ENCODE results near the gene ENOX1. TPM values are rescaled to one million over a fixed set of nuclear protein-coding genes. Genes with fewer than 3 reads are reported as not detected.

ENOX1 gene
- polyA plus RNA-seq, 1 donor from 2014 or later = not detected

- H3K27ac Mint-ChIP-seq = no peak overlapping the region
- H3K4me1 Mint-ChIP-seq = peaks cover 6 to 9% (median 8%) of the 10 kb centered on the region in 3 donors
- H3K9me3 Mint-ChIP-seq = no peaks in the 10 kb centered on the region
- H3K27me3 Mint-ChIP-seq = peaks cover 4% of the 10 kb centered on the region
- H3K36me3 Mint-ChIP-seq = no peaks in the 10 kb centered on the region
- H3K4me3 Mint-ChIP-seq = no peak overlapping the region
Measured at GRCh38 chr13:43304449-43304848, 482.3 kb downstream of the ENOX1 start.

- no peak overlapping the region for H3K4me3 Mint-ChIP-seq
- peaks cover 4 to 8% (median 5%) of the 10 kb centered on the region in 3 donors for H3K4me1 Mint-ChIP-seq
- no peaks in the 10 kb centered on the region for H3K36me3 Mint-ChIP-seq
- H3K27ac Mint-ChIP-seq = no peak overlapping the region
- no peaks in the 10 kb centered on the region for H3K9me3 Mint-ChIP-seq
- peaks cover 10% of the 10 kb centered on the region for H3K27me3 Mint-ChIP-seq
Measured at GRCh38 chr13:43303033-43303729, 483.6 kb downstream of the ENOX1 start.

GRCh38 chr13:43301346-43301969 is 485.3 kb downstream of the ENOX1 start:
- no peaks in the 10 kb centered on the region for H3K36me3 Mint-ChIP-seq
- H3K9me3 Mint-ChIP-seq = no peaks in the 10 kb centered on the region
- H3K27me3 Mint-ChIP-seq = peaks cover 8% of the 10 kb centered on the region
- H3K27ac Mint-ChIP-seq = no peak overlapping the region
- H3K4me3 Mint-ChIP-seq = no peak overlapping the region
- no peaks in the 10 kb centered on the region for H3K4me1 Mint-ChIP-seq

GRCh38 chr13:43300865-43301264 is 485.9 kb downstream of the ENOX1 start:
- peaks cover 8% of the 10 kb centered on the region for H3K27me3 Mint-ChIP-seq
- H3K9me3 Mint-ChIP-seq = no peaks in the 10 kb centered on the region
- no peak overlapping the region for H3K4me3 Mint-ChIP-seq
- no peak overlapping the region for H3K27ac Mint-ChIP-seq
- H3K4me1 Mint-ChIP-seq = no peaks in the 10 kb centered on the region
- H3K36me3 Mint-ChIP-seq = no peaks in the 10 kb centered on the region

- Mint-ChIP-seq H3K4me3 (no peak overlapping the region), H3K27ac (no peak overlapping the region), H3K9me3 (no peaks in the 10 kb centered on the region), H3K4me1 (no peaks in the 10 kb centered on the region), H3K27me3 (peaks cover 8% of the 10 kb centered on the region), H3K36me3 (no peaks in the 10 kb centered on the region)
Measured at GRCh38 chr13:43299374-43299773, 487.4 kb downstream of the ENOX1 start.

GRCh38 chr13:43298816-43299215 is 488.0 kb downstream of the ENOX1 start:
- Mint-ChIP-seq H3K36me3 (no peaks in the 10 kb centered on the region), H3K4me1 (no peaks in the 10 kb centered on the region), H3K4me3 (no peak overlapping the region), H3K27me3 (peaks cover 8% of the 10 kb centered on the region), H3K9me3 (no peaks in the 10 kb centered on the region), H3K27ac (no peak overlapping the region)

- Mint-ChIP-seq H3K9me3 (no peaks in the 10 kb centered on the region), H3K27me3 (peaks cover 8% of the 10 kb centered on the region), H3K27ac (no peak overlapping the region), H3K4me3 (no peak overlapping the region), H3K36me3 (no peaks in the 10 kb centered on the region), H3K4me1 (no peaks in the 10 kb centered on the region)
Measured at GRCh38 chr13:43297967-43298678, 488.6 kb downstream of the ENOX1 start.

GRCh38 chr13:43295825-43296564 is 490.8 kb downstream of the ENOX1 start:
- no peaks in the 10 kb centered on the region for H3K9me3 Mint-ChIP-seq
- no peaks in the 10 kb centered on the region for H3K36me3 Mint-ChIP-seq

GRCh38 chr13:43295321-43295720 is 491.5 kb downstream of the ENOX1 start:
- Mint-ChIP-seq H3K4me3 (no peak overlapping the region), H3K27ac (no peak overlapping the region), H3K4me1 (no peaks in the 10 kb centered on the region), H3K27me3 (peaks cover 8% of the 10 kb centered on the region), H3K36me3 (no peaks in the 10 kb centered on the region), H3K9me3 (no peaks in the 10 kb centered on the region)

More at GRCh38 chr13:43295825-43296564, 490.8 kb downstream of the ENOX1 start:
- Mint-ChIP-seq H3K27ac (no peak overlapping the region), H3K4me1 (no peaks in the 10 kb centered on the region), H3K4me3 (no peak overlapping the region), H3K27me3 (peaks cover 8% of the 10 kb centered on the region)

GRCh38 chr13:43294412-43294811 is 492.4 kb downstream of the ENOX1 start:
- H3K36me3 Mint-ChIP-seq = no peaks in the 10 kb centered on the region
- no peak overlapping the region for H3K4me3 Mint-ChIP-seq
- no peak overlapping the region for H3K27ac Mint-ChIP-seq
- no peaks in the 10 kb centered on the region for H3K9me3 Mint-ChIP-seq
- H3K4me1 Mint-ChIP-seq = no peaks in the 10 kb centered on the region
- H3K27me3 Mint-ChIP-seq = peaks cover 8% of the 10 kb centered on the region

- Mint-ChIP-seq H3K27me3 (peaks cover 4% of the 10 kb centered on the region), H3K4me3 (no peak overlapping the region), H3K36me3 (no peaks in the 10 kb centered on the region)
Measured at GRCh38 chr13:43293986-43294385, 492.8 kb downstream of the ENOX1 start.

GRCh38 chr13:43293561-43293960 is 493.2 kb downstream of the ENOX1 start:
- Mint-ChIP-seq H3K4me3 (no peak overlapping the region), H3K9me3 (no peaks in the 10 kb centered on the region), H3K27me3 (peaks cover 2% of the 10 kb centered on the region), H3K27ac (no peak overlapping the region), H3K4me1 (no peaks in the 10 kb centered on the region), H3K36me3 (no peaks in the 10 kb centered on the region)

More at GRCh38 chr13:43293986-43294385, 492.8 kb downstream of the ENOX1 start:
- H3K27ac Mint-ChIP-seq = no peak overlapping the region
- H3K4me1 Mint-ChIP-seq = no peaks in the 10 kb centered on the region
- no peaks in the 10 kb centered on the region for H3K9me3 Mint-ChIP-seq

GRCh38 chr13:43293008-43293407 is 493.8 kb downstream of the ENOX1 start:
- Mint-ChIP-seq H3K27me3 (peaks cover 4% of the 10 kb centered on the region), H3K9me3 (no peaks in the 10 kb centered on the region), H3K27ac (no peak overlapping the region), H3K36me3 (no peaks in the 10 kb centered on the region), H3K4me3 (no peak overlapping the region), H3K4me1 (no peaks in the 10 kb centered on the region)

GRCh38 chr13:43291287-43292060 is 495.3 kb downstream of the ENOX1 start:
- Mint-ChIP-seq H3K27ac (no peak overlapping the region), H3K27me3 (peaks cover 4% of the 10 kb centered on the region), H3K4me1 (no peaks in the 10 kb centered on the region), H3K4me3 (no peak overlapping the region), H3K36me3 (no peaks in the 10 kb centered on the region), H3K9me3 (no peaks in the 10 kb centered on the region)
